ENCODE data around the gene GLT6D1.

Gene GLT6D1

DNA sequence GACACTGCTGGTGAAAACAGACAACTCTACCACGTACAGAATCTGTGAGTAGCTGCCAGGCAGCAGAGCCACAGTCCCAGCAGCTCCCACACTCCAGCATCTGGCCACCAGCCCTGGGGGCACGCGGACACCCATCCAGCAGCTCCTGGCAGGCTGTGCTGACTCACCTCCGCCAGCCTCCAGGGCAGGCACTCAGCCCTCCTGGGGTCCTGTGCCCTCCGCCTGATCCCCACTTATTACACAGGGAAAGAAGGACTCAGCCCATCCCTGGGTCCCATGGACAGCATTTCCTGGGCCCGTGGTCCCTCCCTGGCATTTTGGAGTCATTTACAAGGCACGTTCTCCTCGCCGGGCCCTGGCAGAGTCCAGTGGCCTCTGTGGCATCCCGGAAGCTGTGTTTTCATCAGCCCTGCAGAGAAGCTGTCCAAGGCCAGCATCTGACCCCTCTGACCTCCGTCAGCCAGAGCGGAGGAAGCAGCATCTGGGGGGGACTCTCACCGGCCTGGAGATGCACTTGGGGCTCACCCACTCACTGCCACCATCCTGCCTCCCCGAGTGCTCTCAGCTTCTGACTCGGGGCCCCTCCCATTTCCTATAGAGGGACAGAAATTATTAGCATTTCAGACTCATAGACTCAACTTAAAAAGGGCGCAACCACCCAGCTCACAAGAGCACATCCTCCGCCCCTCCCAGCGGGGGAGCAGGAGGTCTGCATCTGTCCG lies 56.2 kb downstream of the GLT6D1 start:
- no peak for DNase-seq

GRCh38 chr9:135582541-135582940 lies 56.8 kb downstream of the GLT6D1 start:
- no peak for DNase-seq

GRCh38 chr9:135581636-135582426 lies 57.5 kb downstream of the GLT6D1 start:
- no peak for DNase-seq

- no peak for DNase-seq
Measured at GRCh38 chr9:135580664-135581380, 58.5 kb downstream of the GLT6D1 start.

DNA sequence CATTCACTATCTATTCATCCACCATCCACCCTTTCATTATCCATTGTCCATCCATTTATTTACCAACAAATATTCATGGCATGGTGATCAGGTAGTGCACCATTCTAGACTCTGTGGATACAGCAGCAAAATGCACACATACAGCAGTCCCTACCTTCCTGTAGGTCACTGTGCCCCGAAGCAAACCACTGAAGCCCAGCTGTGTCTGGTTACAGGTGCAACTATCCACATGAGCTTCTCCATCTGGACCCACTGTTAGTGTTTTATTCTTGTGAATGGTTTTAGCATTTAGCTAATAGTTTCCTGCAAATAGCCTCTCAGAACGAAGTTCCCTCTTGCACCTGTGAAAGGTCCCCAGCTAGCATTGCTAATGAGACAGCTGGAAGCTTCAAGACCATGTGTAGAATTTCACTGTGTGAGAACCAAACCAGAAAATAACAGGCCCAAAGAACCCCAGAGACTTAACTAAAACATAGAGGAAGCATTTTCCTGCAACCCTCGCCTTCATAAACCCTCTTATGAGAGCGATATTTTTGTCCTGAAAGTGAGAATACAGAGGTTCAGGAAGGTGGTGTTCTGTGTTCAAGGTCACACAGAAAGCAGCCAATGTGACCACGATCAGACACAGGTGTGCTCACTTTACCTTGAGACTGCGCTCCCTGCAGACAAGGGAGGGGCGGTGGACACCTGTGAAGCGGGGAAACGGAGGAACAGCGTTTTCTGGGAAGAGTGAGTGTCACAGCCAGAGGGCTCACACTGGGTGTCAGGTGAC lies 59.3 kb downstream of the GLT6D1 start:
- no peak for DNase-seq

GRCh38 chr9:135579356-135579755 lies 60.0 kb downstream of the GLT6D1 start:
- DNase-seq: no peak

DNA sequence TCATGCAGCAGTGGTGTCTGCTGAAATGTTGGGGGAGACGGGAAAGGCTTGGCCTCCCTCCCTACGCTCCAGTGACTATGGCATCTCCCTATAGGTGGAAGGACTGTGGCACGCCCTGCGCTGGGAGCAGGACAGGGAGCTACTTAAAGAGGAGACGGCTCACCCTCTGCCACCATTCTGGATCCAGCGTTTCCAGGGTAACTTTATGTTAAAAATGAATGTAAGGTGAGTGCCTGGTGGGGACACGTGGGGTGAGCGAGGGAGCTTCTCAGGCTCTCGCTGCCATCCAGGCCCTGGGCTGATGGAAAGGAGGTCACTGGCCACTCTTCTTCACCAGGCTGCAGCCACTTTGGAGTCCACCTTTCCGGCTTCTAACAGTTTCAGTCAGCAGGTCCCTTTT lies 62.1 kb downstream of the GLT6D1 start:
- DNase-seq: no peak

GRCh38 chr9:135575995-135576631 lies 63.2 kb downstream of the GLT6D1 start:
- no peak for DNase-seq

DNA sequence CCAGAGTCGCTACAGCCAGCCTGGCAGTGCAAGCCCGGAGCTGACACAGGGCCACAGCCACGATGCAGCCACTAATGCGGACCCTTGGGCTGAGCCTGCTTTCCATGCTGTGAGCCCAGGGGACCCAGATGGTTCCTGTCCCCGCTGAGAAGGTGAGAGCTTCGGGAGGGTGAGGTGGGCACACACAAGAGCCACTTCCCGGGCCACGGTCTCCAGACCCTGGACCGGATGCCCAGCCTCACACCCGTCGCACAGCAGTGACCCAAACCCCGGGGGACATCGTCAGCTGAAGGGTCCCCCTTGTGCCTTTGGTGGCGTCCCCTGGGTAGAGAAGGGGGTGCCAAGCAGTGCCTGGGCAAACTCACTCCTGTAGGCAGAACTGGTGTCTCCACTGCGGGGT lies 64.4 kb downstream of the GLT6D1 start:
- DNase-seq: no peak

GRCh38 chr9:135574331-135574730 lies 65.0 kb downstream of the GLT6D1 start:
- no peak for DNase-seq

Measured in stimulated activated CD8-positive, alpha-beta memory T cell treated with anti-CD3 and anti-CD28 coated beads, Interleukin-4, amount 100 ng/mL, for 48 hours (primary cell).